ENCODE data around the gene PATJ.

PATJ gene

DNA sequence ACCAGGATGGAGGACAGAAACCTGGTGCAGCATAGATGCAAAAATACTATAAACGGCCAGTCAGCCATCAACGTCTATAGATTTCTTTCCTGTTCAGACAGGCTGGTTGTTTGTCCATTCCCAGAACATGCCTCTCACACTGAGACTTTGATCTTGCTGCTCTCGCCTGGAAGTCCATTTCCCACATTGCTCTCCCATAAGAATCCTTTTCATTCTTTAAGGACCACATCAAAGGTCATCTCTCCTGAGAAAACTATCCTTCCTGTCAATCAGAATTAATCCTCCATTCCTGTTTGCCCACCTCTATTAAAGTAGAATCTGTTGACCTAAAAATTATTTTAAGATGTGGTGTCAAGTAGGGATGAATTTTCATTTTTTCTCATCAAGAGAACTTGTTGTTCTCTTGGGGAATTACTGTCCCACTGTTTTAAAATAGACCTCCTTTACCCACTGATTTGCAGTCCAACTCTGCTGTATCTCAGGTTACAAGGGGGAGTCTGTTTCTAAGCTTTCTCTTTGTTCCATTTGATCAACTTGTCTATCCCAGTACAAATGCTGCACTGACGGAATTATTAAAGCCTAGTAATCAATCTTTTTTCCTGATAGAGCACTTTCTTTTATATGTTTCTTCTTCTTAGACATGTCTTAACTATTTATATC is 172.7 kb downstream of the PATJ start:
- Histone ChIP-seq H3K4me3 (ENCODE audit: low read depth, low read length) (no peak overlapping the region), H2AFZ (no peak overlapping the region), H3K9me3 (ENCODE audit: control insufficient read depth, low read length) (no peaks in the 10 kb centered on the region), H3K79me2 (no peaks in the 10 kb centered on the region), H3K36me3 (ENCODE audit: control insufficient read depth, insufficient read depth, low read length) (no peaks in the 10 kb centered on the region), H3K9ac (no peak overlapping the region), H3K27me3 (ENCODE audit: control insufficient read depth, insufficient read depth, low read length) (no peaks in the 10 kb centered on the region), H3K4me1 (no peaks in the 10 kb centered on the region), H3K4me2 (ENCODE audit: low read length) (no peak overlapping the region), H3K27ac (no peak overlapping the region)
- TF ChIP-seq, protein P1, sequence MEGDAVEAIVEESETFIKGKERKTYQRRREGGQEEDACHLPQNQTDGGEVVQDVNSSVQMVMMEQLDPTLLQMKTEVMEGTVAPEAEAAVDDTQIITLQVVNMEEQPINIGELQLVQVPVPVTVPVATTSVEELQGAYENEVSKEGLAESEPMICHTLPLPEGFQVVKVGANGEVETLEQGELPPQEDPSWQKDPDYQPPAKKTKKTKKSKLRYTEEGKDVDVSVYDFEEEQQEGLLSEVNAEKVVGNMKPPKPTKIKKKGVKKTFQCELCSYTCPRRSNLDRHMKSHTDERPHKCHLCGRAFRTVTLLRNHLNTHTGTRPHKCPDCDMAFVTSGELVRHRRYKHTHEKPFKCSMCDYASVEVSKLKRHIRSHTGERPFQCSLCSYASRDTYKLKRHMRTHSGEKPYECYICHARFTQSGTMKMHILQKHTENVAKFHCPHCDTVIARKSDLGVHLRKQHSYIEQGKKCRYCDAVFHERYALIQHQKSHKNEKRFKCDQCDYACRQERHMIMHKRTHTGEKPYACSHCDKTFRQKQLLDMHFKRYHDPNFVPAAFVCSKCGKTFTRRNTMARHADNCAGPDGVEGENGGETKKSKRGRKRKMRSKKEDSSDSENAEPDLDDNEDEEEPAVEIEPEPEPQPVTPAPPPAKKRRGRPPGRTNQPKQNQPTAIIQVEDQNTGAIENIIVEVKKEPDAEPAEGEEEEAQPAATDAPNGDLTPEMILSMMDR (IDR thresholded peaks at IDR 0.05), result no peak

- no peaks in the 10 kb centered on the region for H3K9me3 ChIP-seq (ENCODE audit: control insufficient read depth, low read length)
- no peaks in the 10 kb centered on the region for H3K36me3 ChIP-seq (ENCODE audit: control insufficient read depth, insufficient read depth, low read length)
- no peaks in the 10 kb centered on the region for H3K27me3 ChIP-seq (ENCODE audit: control insufficient read depth, insufficient read depth, low read length)
- H3K27ac ChIP-seq, result no peak overlapping the region
- H3K9ac ChIP-seq, result no peak overlapping the region
- no peaks in the 10 kb centered on the region for H3K79me2 ChIP-seq
- no peak overlapping the region for H3K4me2 ChIP-seq (ENCODE audit: low read length)
- H2AFZ ChIP-seq, result no peak overlapping the region
- no peak overlapping the region for H3K4me3 ChIP-seq (ENCODE audit: low read depth, low read length)
- no peaks in the 10 kb centered on the region for H3K4me1 ChIP-seq
- TF ChIP-seq, protein P1 (IDR thresholded peaks at IDR 0.05), result peak; percentile 7
Measured at GRCh38 chr1:61921435-61921834, 179.2 kb downstream of the PATJ start.

DNA sequence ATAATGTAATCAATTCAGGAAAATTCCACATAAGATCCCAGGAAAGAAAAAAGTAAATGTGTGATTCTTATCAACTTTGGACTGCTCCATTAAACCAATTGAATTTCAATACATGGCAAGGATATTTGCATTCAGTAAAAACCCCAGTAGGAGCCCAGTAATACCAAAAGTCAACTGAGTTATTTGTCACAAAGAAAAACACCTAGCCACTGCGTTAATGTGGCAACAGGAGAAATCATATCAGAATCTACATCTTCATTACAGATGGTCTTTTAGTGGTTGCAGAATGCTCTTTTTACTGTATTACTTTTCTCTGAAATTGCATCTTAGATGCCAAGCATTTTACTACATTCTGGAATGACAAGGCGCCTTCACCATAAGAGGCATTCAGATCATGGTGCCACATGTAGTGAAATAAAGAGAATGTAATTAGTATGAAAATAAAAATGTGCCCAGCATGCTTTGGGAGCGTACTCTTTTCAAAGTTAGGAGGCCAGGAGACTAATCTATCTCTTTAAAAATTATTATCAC is 180.7 kb downstream of the PATJ start:
- H3K9ac ChIP-seq, result no peak overlapping the region
- H3K27me3 ChIP-seq (ENCODE audit: control insufficient read depth, insufficient read depth, low read length), result no peaks in the 10 kb centered on the region

GRCh38 chr1:61925591-61926298 is 183.5 kb downstream of the PATJ start:
- TF ChIP-seq, protein P1 (IDR thresholded peaks at IDR 0.05), result no peak
- Histone ChIP-seq H3K79me2 (no peaks in the 10 kb centered on the region), H3K27me3 (ENCODE audit: control insufficient read depth, insufficient read depth, low read length) (no peaks in the 10 kb centered on the region), H3K27ac (no peak overlapping the region), H3K4me1 (no peaks in the 10 kb centered on the region), H3K36me3 (ENCODE audit: control insufficient read depth, insufficient read depth, low read length) (no peaks in the 10 kb centered on the region), H2AFZ (no peak overlapping the region), H3K4me3 (ENCODE audit: low read depth, low read length) (no peak overlapping the region), H3K9ac (no peak overlapping the region), H3K9me3 (ENCODE audit: control insufficient read depth, low read length) (no peaks in the 10 kb centered on the region), H3K4me2 (ENCODE audit: low read length) (no peak overlapping the region)

More for the DNA sequence above, 180.7 kb downstream of the PATJ start:
- TF ChIP-seq, protein P1 (IDR thresholded peaks at IDR 0.05), result no peak
- Histone ChIP-seq H3K79me2 (no peaks in the 10 kb centered on the region), H3K27ac (no peak overlapping the region), H3K4me3 (ENCODE audit: low read depth, low read length) (no peak overlapping the region), H3K36me3 (ENCODE audit: control insufficient read depth, insufficient read depth, low read length) (no peaks in the 10 kb centered on the region), H2AFZ (no peak overlapping the region), H3K9me3 (ENCODE audit: control insufficient read depth, low read length) (no peaks in the 10 kb centered on the region), H3K4me1 (no peaks in the 10 kb centered on the region), H3K4me2 (ENCODE audit: low read length) (no peak overlapping the region)
